K562 (cell line): Measurements from ENCODE around the gene C14orf180. TPM values are rescaled to one million over a fixed set of nuclear protein-coding genes. Genes with fewer than 3 reads are reported as not detected.

Source experiments
- ATAC-seq: fragments of 200-7000 bp; cut with Tn5 transposase; 3 replicates; pipeline ENCODE4 v1.9.1; 2020; ENCODE audit warnings: moderate library complexity
- BruUV-seq: library from RNA; stranded (reverse); fragments of 400-500 nt; replicated peaks from 2 replicates; lab custom pipeline; 2021; lab: Mats Ljungman, UMichigan
- CTCF ChIA-PET: fragments of 300-600 bp; formaldehyde crosslinking; extraction: SDS; loops from one replicate; lab custom pipeline; 2021; ENCODE audit warnings: low intra/inter-chr PET ratio; lab: Yijun Ruan, JAX
- POLR2A ChIA-PET: fragments of 300-600, 350-650 bp; sonication (Branson Sonifier 250); formaldehyde crosslinking; extraction: SDS; loops from one replicate; lab custom pipeline; 2021; ENCODE audit warnings: antibody characterized with exemption, inconsistent platforms; lab: Yijun Ruan, JAX
- DNase-seq, 4 experiments: peaks; one replicate each; pipeline versions ENCODE4 v3.0.0 to v3.0.0-alpha.2; 2011 to 2018; ENCODE audit warnings: low spot score in 3 of 4, mixed read lengths in 3 of 4; ENCODE audit errors: extremely low read depth in 1 of 4
- FAIRE-seq: peaks from 2 replicates; lab custom pipeline; 2011; peaks lifted over from hg19 to GRCh38; lab: Jason Lieb, UNC
- H2AFZ ChIP-seq: 2 replicates; pipeline ENCODE4 v1.6.0; 2011; ENCODE audit warnings: low read depth, low read length, control low read depth, inconsistent platforms
- H3K27ac ChIP-seq: fragments of 200-600 bp; 3 replicates; pipeline ENCODE4 v1.8.0; 2011; ENCODE audit warnings: low read depth, mild to moderate bottlenecking, control low read depth, inconsistent platforms, low read length, moderate library complexity, mixed read lengths; ENCODE audit errors: extremely low read depth
- H3K27me3 ChIP-seq, 2 experiments: fragments of 300-600 bp in 1 of 2; 2 replicates in 1 of 2; 3 replicates in 1 of 2; pipeline versions ENCODE4 v1.6.0 to v1.8.0; 2011; ENCODE audit warnings: inconsistent platforms in 2 of 2, low read length in 2 of 2, mild to moderate bottlenecking in 1 of 2, mixed read lengths in 1 of 2, moderate library complexity in 1 of 2; ENCODE audit not compliant: control insufficient read depth in 2 of 2, insufficient read depth in 2 of 2
- H3K36me3 ChIP-seq: fragments of 300-600 bp; 3 replicates; pipeline ENCODE4 v1.8.0; 2011; ENCODE audit warnings: mild to moderate bottlenecking, low read length, inconsistent platforms; ENCODE audit not compliant: control insufficient read depth, insufficient read depth
- H3K4me1 ChIP-seq, 2 experiments: fragments of 200-600 bp in 1 of 2; replicated peaks in 1 of 2; 2 replicates in 1 of 2; 3 replicates in 1 of 2; pipeline versions ENCODE4 v1.5.1 to v1.8.0; 2011; ENCODE audit warnings: inconsistent platforms in 2 of 2, low read length in 2 of 2, mild to moderate bottlenecking in 1 of 2, mixed read lengths in 1 of 2, moderate library complexity in 1 of 2; ENCODE audit not compliant: control insufficient read depth in 2 of 2, insufficient read depth in 2 of 2
- H3K4me2 ChIP-seq: 2 replicates; pipeline ENCODE4 v1.6.1; 2011; ENCODE audit warnings: low read length, control low read depth, inconsistent platforms, mixed read lengths; ENCODE audit not compliant: insufficient read depth
- H3K4me3 ChIP-seq: fragments of 200-600 bp; sonication (generic), shearing (Covaris generic); 2 replicates; pipeline ENCODE4 v1.5.1; 2016; ENCODE audit warnings: control low read depth, inconsistent platforms
- H3K79me2 ChIP-seq: fragments of 200-600 bp; 3 replicates; pipeline ENCODE4 v1.8.0; 2011; ENCODE audit warnings: low read length, inconsistent platforms; ENCODE audit not compliant: control insufficient read depth, insufficient read depth
- H3K9ac ChIP-seq, 2 experiments: 2 replicates each; pipeline versions ENCODE4 v1.6.0 to v1.6.1; 2011; ENCODE audit warnings: low read depth in 2 of 2, low read length in 2 of 2, control low read depth in 1 of 2, inconsistent platforms in 1 of 2, mild to moderate bottlenecking in 1 of 2, mixed read lengths in 1 of 2; ENCODE audit not compliant: insufficient read depth in 1 of 2
- H3K9me1 ChIP-seq: one replicate; pipeline ENCODE4 v1.6.0; 2011; ENCODE audit warnings: inconsistent platforms, mild to moderate bottlenecking, low read length, moderate library complexity; ENCODE audit not compliant: control insufficient read depth, insufficient read depth
- H3K9me3 ChIP-seq: replicated peaks from 2 replicates; pipeline ENCODE4 v1.5.1; 2011; ENCODE audit warnings: low read depth, low read length, inconsistent platforms; ENCODE audit not compliant: control insufficient read depth, insufficient read depth
- H4K20me1 ChIP-seq: replicated peaks from 2 replicates; pipeline ENCODE4 v1.6.1; 2011; ENCODE audit warnings: low read length, inconsistent platforms, mixed read lengths; ENCODE audit not compliant: control insufficient read depth, insufficient read depth
- ATF7 ChIP-seq: fragments of 450-650 bp; IDR thresholded peaks from 2 replicates; pipeline ENCODE4 v1.7.1; 2014; ENCODE audit warnings: mild to moderate bottlenecking, moderate library complexity
- BRD9 ChIP-seq: fragments of 450-650 bp; IDR thresholded peaks from 2 replicates; pipeline ENCODE4 v1.6.1; 2018; ENCODE audit warnings: low read depth; ENCODE audit not compliant: partially characterized antibody
- CREB3 ChIP-seq: fragments of 450-650 bp; conservative IDR thresholded peaks from 2 replicates; pipeline ENCODE4 v1.6.1; 2016; ENCODE audit warnings: missing genetic modification characterization, low read depth, mild to moderate bottlenecking, missing compliant biosample characterization, moderate library complexity
- EHMT2 ChIP-seq: fragments of 450-650 bp; IDR thresholded peaks from 2 replicates; pipeline ENCODE4 v1.6.1; 2018; ENCODE audit warnings: antibody characterized with exemption
- FOXA3 ChIP-seq, 2 experiments: fragments of 450-650 bp in 1 of 2; sonication (generic) in 1 of 2; formaldehyde crosslinking; IDR thresholded peaks in 1 of 2; conservative IDR thresholded peaks in 1 of 2; 2 replicates each; pipeline versions ENCODE4 v1.4.0 to v1.8.0; 2020 to 2022; ENCODE audit warnings: mild to moderate bottlenecking in 2 of 2, missing genetic modification reagents in 1 of 2
- LCOR ChIP-seq: sonication (generic); formaldehyde crosslinking; IDR thresholded peaks from 2 replicates; pipeline ENCODE4 v1.8.0; 2022; ENCODE audit warnings: mild to moderate bottlenecking, missing genetic modification reagents
- PML ChIP-seq: IDR thresholded peaks from 2 replicates; pipeline ENCODE4 v1.6.1; 2012; ENCODE audit warnings: low read length, inconsistent platforms
- SETDB1 ChIP-seq: IDR thresholded peaks from one replicate; pipeline ENCODE4 v1.6.1; 2012; ENCODE audit warnings: low read length, control low read depth, inconsistent platforms
- SMARCA4 ChIP-seq: fragments of 450-650 bp; IDR thresholded peaks from 2 replicates; pipeline ENCODE4 v1.6.1; 2016
- TFAM ChIP-seq: fragments of 250-450 bp; sonication (Bioruptor Pico); conservative IDR thresholded peaks from 2 replicates; pipeline ENCODE4 v1.5.0; 2021; ENCODE audit warnings: mild to moderate bottlenecking, moderate library complexity
- ZBTB49 ChIP-seq: sonication (generic); formaldehyde crosslinking; IDR thresholded peaks from 2 replicates; pipeline ENCODE4 v1.8.0; 2022; ENCODE audit warnings: missing genetic modification reagents, mild to moderate bottlenecking, borderline replicate concordance
- WGBS: fragments of 100-300 bp; shearing (Covaris generic); methylation state at CpG from one replicate; pipeline ENCODE4 v1.1.6; 2016; ENCODE audit warnings: low coverage, mixed read lengths; ENCODE audit not compliant: insufficient coverage; ENCODE audit errors: missing lambda C conversion rate; 5-methylcytosine and 5-hydroxymethylcytosine counted together
- in situ Hi-C: fragments of 300-500 bp; cut with MboI; formaldehyde crosslinking; loops from 4 replicates; pipeline ENCODE4 v1.15.0; 2018; ENCODE audit warnings: inconsistent platforms, mixed read lengths
- intact Hi-C: fragments of 100-400 bp; cut with micrococcal nuclease; formaldehyde crosslinking; loops from 2 replicates; pipeline ENCODE4 v1.14.2; 2022
- polyA plus RNA-seq, 8 experiments: library from polyadenylated mRNA; depleted of rRNA in 4 of 8; stranded (reverse) in 5 of 8; unstranded in 3 of 8; fragments of >200 nt; fragmentation: Nextera tagmentation in 2 of 8; fragmentation: Illumina TruSeq in 1 of 8; extraction: Ambion mirVana in 2 of 8; extraction: Trizol in 1 of 8; gene quantifications; 2 replicates each; pipeline versions ENCODE4 v1.2.1 to v1.2.3, GENCODE V29; 2011 to 2014; ENCODE audit warnings: inconsistent platforms in 1 of 8, missing spikeins in 1 of 8
- total RNA-seq, 7 experiments: library from RNA; depleted of rRNA in 6 of 7; stranded (reverse); fragments of >200 nt in 6 of 7; fragmentation: Illumina TruSeq in 2 of 7; extraction: Trizol in 2 of 7; gene quantifications; 2 replicates each; pipeline versions ENCODE4 v1.2.1 to v1.2.3, GENCODE V29; 2011 to 2021; ENCODE audit warnings: low replicate concordance in 1 of 7
- TF ChIP-seq, protein P1 (sequence below): fragments of 250-450 bp; sonication (Bioruptor Pico); IDR thresholded peaks from 2 replicates; pipeline ENCODE4 v1.8.0; 2022; ENCODE audit warnings: moderate library complexity, mild to moderate bottlenecking, inconsistent platforms

The C14orf180 gene
- total and polyA plus RNA-seq, 9 of the 15 experiments (the other 6 are each of a cell fraction or from before 2014, with no cell fraction given) = not detected

- no peaks in the 10 kb centered on the region; the same call in none of the 2 replicates for H4K20me1 ChIP-seq
- CTCF ChIA-PET = no interaction called here
- no TSS peak for BruUV-seq
These were observed 17.7 kb upstream of the C14orf180 start for GRCh38 chr14:104561632-104562495.

More at GRCh38 chr14:104561632-104562495, 17.7 kb upstream of the C14orf180 start:
- H3K36me3 ChIP-seq = no peaks in the 10 kb centered on the region
- no peaks in the 10 kb centered on the region for H3K79me2 ChIP-seq
- no peaks in the 10 kb centered on the region for H3K9me3 ChIP-seq
- no peak overlapping the region for H3K9ac ChIP-seq
- H3K9me1 ChIP-seq = no peaks in the 10 kb centered on the region
- WGBS = 0% methylated on average over 9 of the region's 23 CpGs
- DNase-seq (no peak), FAIRE-seq (no peak), ATAC-seq (no peak)
- H3K4me3 ChIP-seq = no peak overlapping the region
- in situ Hi-C loops = no loop called here
- POLR2A ChIA-PET = no interaction called here
- no peak overlapping the region for H3K27ac ChIP-seq
- no peak overlapping the region for H3K4me2 ChIP-seq
- TF ChIP-seq CREB3 (tag) (no peak), LCOR (CRISPR knock-in tag) (no peak), FOXA3 (CRISPR knock-in tag; conservative IDR thresholded peaks at IDR 0.05 in 1 of 2, IDR thresholded peaks at IDR 0.05 in 1 of 2) (no peak), BRD9 (no peak), ZBTB49 (CRISPR knock-in tag) (no peak), ATF7 (no peak), SMARCA4 (no peak), SETDB1 (no peak), EHMT2 (no peak), PML (no peak), TFAM (no peak)
- TF ChIP-seq, protein P1, sequence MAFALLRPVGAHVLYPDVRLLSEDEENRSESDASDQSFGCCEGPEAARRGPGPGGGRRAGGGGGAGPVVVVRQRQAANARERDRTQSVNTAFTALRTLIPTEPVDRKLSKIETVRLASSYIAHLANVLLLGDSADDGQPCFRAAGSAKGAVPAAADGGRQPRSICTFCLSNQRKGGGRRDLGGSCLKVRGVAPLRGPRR (CRISPR knock-in tag) = no peak
- peaks cover 0 to 32% of the 10 kb centered on the region in 2 experiments; a peak in 2 of 5 replicates for H3K4me1 ChIP-seq
- intact Hi-C loops = loop anchor here (5.0 to 10.0 kb wide), 3 partner anchors 63 to 485 kb away; no protein-coding TSS in a partner anchor
- H3K27me3 ChIP-seq = peaks cover 0 to 34% of the 10 kb centered on the region in 2 experiments; a peak in 3 of 5 replicates
- H2AFZ ChIP-seq = no peak overlapping the region
